Astrocyte (in vitro differentiated cells and primary cell): ENCODE data around the gene UFD1. TPM values are rescaled to one million over a fixed set of nuclear protein-coding genes. Genes with fewer than 3 reads are reported as not detected.

Experiments
- DNase-seq: peaks from one replicate; pipeline ENCODE4 v3.0.0-alpha.2; 2010; ENCODE audit warnings: low read depth
- FAIRE-seq: peaks from 2 replicates; lab custom pipeline; 2011; peaks lifted over from hg19 to GRCh38; lab: Jason Lieb, UNC
- H2AFZ ChIP-seq: 2 replicates; pipeline ENCODE4 v1.6.0; 2012; ENCODE audit warnings: low read depth, low read length, inconsistent platforms
- H3K27ac ChIP-seq: 2 replicates; pipeline ENCODE4 v1.5.1; 2011; ENCODE audit warnings: low read depth, low read length, inconsistent platforms
- H3K27me3 ChIP-seq: 2 replicates; pipeline ENCODE4 v1.6.0; 2011; ENCODE audit warnings: low read length, inconsistent platforms; ENCODE audit not compliant: insufficient read depth
- H3K36me3 ChIP-seq: 2 replicates; pipeline ENCODE4 v1.5.1; 2011; ENCODE audit warnings: low read length, inconsistent platforms; ENCODE audit not compliant: insufficient read depth
- H3K4me1 ChIP-seq: 2 replicates; pipeline ENCODE4 v1.5.1; 2011; ENCODE audit warnings: low read length, inconsistent platforms; ENCODE audit not compliant: insufficient read depth
- H3K4me2 ChIP-seq: 2 replicates; pipeline ENCODE4 v1.6.0; 2012; ENCODE audit warnings: low read length, inconsistent platforms
- H3K4me3 ChIP-seq: 2 replicates; pipeline ENCODE4 v1.5.1; 2011; ENCODE audit warnings: low read depth, mild to moderate bottlenecking, low read length, inconsistent platforms; ENCODE audit not compliant: insufficient read depth
- H3K79me2 ChIP-seq: 2 replicates; pipeline ENCODE4 v1.6.0; 2012; ENCODE audit warnings: mild to moderate bottlenecking, low read length, inconsistent platforms; ENCODE audit not compliant: insufficient read depth
- H3K9ac ChIP-seq: 2 replicates; pipeline ENCODE4 v1.6.0; 2012; ENCODE audit warnings: mild to moderate bottlenecking, low read length, inconsistent platforms
- H3K9me3 ChIP-seq: 2 replicates; pipeline ENCODE4 v1.5.1; 2012; ENCODE audit warnings: low read depth, mild to moderate bottlenecking, low read length, inconsistent platforms; ENCODE audit not compliant: insufficient read depth
- H4K20me1 ChIP-seq: 2 replicates; pipeline ENCODE4 v1.6.0; 2012; ENCODE audit warnings: low read length, inconsistent platforms; ENCODE audit not compliant: insufficient read depth
- H3K27ac Mint-ChIP-seq: one replicate; pipeline ENCODE4 v1.8.0; 2021; ENCODE audit warnings: mild to moderate bottlenecking, mixed read lengths; ENCODE audit not compliant: unreplicated experiment
- H3K27me3 Mint-ChIP-seq: one replicate; pipeline ENCODE4 v1.8.0; 2021; ENCODE audit warnings: low read depth, mixed read lengths; ENCODE audit not compliant: unreplicated experiment
- H3K36me3 Mint-ChIP-seq: one replicate; pipeline ENCODE4 v1.8.0; 2021; ENCODE audit warnings: low read depth, mixed read lengths; ENCODE audit not compliant: unreplicated experiment
- H3K4me1 Mint-ChIP-seq: one replicate; pipeline ENCODE4 v1.8.0; 2021; ENCODE audit warnings: low read depth, mixed read lengths; ENCODE audit not compliant: unreplicated experiment
- H3K4me3 Mint-ChIP-seq: one replicate; pipeline ENCODE4 v1.8.0; 2021; ENCODE audit warnings: mild to moderate bottlenecking, moderate library complexity, mixed read lengths; ENCODE audit not compliant: unreplicated experiment
- H3K9me3 Mint-ChIP-seq: one replicate; pipeline ENCODE4 v1.8.0; 2021; ENCODE audit warnings: mild to moderate bottlenecking, mixed read lengths; ENCODE audit not compliant: unreplicated experiment
- CTCF ChIP-seq: IDR thresholded peaks from 2 replicates; pipeline ENCODE4 v1.5.1; 2011; ENCODE audit warnings: low read depth, mild to moderate bottlenecking, inconsistent platforms, low read length, moderate library complexity; ENCODE audit not compliant: insufficient read depth
- EZH2 ChIP-seq: IDR thresholded peaks from 2 replicates; pipeline ENCODE4 v1.6.1; 2012; ENCODE audit warnings: mild to moderate bottlenecking, low read length, inconsistent platforms; ENCODE audit not compliant: insufficient read depth
- total RNA-seq: library from RNA; stranded (reverse); gene quantifications from 2 replicates; pipeline ENCODE4 v1.2.1, GENCODE V29; 2021

The UFD1 gene
- total RNA-seq, 1 donor from 2014 or later: 105 TPM

GRCh38 chr22:19463491-19464469 lies 15.2 kb downstream of the UFD1 start:
- peak overlapping the region; percentile 42 for H3K27ac Mint-ChIP-seq
- H3K4me1 Mint-ChIP-seq: peaks cover 8% of the 10 kb centered on the region
- H2AFZ ChIP-seq: no peak overlapping the region

DNA sequence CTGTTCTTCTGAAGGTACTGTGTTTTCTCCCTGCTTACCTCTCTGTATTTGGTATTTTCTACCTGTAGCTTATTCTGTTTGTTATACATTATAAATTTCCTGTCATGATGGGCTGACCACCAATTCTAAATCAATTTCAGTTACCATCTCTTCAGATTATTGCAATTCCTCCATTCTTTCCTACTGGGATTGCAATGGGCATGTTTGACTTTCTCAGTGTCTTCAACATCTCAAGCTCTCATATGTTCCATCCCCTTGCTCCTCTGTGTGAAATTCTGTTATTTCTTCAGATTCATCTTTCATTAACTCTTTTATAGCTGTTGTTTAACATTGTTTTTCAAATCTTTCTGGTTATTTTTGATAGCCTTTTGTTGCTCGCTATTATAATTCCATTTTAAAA lies 16.0 kb downstream of the UFD1 start:
- Histone ChIP-seq H3K9me3 (no peaks in the 10 kb centered on the region), H3K27ac (no peak overlapping the region), H3K4me1 (peaks cover 5% of the 10 kb centered on the region), H3K27me3 (no peaks in the 10 kb centered on the region), H3K36me3 (peaks cover 34% of the 10 kb centered on the region), H3K79me2 (no peaks in the 10 kb centered on the region), H4K20me1 (peaks cover 33% of the 10 kb centered on the region), H3K9ac (no peak overlapping the region), H3K4me2 (no peak overlapping the region), H2AFZ (no peak overlapping the region), H3K4me3 (no peak overlapping the region)
- H3K4me1 Mint-ChIP-seq: peaks cover 8% of the 10 kb centered on the region
- FAIRE-seq: no peak
- H3K27ac Mint-ChIP-seq: no peak overlapping the region
- TF ChIP-seq EZH2: no peak
- TF ChIP-seq CTCF: no peak
- no peak overlapping the region for H3K4me3 Mint-ChIP-seq
- no peak for DNase-seq
- no peaks in the 10 kb centered on the region for H3K9me3 Mint-ChIP-seq
- H3K36me3 Mint-ChIP-seq: peaks cover 11% of the 10 kb centered on the region
- no peaks in the 10 kb centered on the region for H3K27me3 Mint-ChIP-seq

More at GRCh38 chr22:19463491-19464469, 15.2 kb downstream of the UFD1 start:
- peaks cover 11% of the 10 kb centered on the region for H3K36me3 Mint-ChIP-seq
- no peaks in the 10 kb centered on the region for H3K27me3 ChIP-seq
- peaks cover 2% of the 10 kb centered on the region for H3K79me2 ChIP-seq
- TF ChIP-seq EZH2 (no peak), CTCF (no peak)
- H4K20me1 ChIP-seq: peaks cover 40% of the 10 kb centered on the region
- DNase-seq: peak; percentile 41
- H3K36me3 ChIP-seq: peaks cover 38% of the 10 kb centered on the region
- H3K4me1 ChIP-seq: peaks cover 5% of the 10 kb centered on the region
- H3K4me2 ChIP-seq: no peak overlapping the region
- H3K27me3 Mint-ChIP-seq: no peaks in the 10 kb centered on the region
- FAIRE-seq: no peak
- peak overlapping the region; percentile 50 for H3K4me3 Mint-ChIP-seq
- no peaks in the 10 kb centered on the region for H3K9me3 ChIP-seq
- no peaks in the 10 kb centered on the region for H3K9me3 Mint-ChIP-seq
- no peak overlapping the region for H3K9ac ChIP-seq
- H3K4me3 ChIP-seq: no peak overlapping the region
- no peak overlapping the region for H3K27ac ChIP-seq
